HCT116 (cell line): Measurements from ENCODE around the gene ANTXRL.

ENCODE experiments used
- CEBPB ChIP-seq: IDR thresholded peaks from 2 replicates; pipeline ENCODE4 v1.6.1; 2012; ENCODE audit warnings: low read depth
- EZH2phosphoT487 ChIP-seq: fragments of 200-600 bp; IDR thresholded peaks from 2 replicates; pipeline ENCODE4 v1.6.1; 2018; ENCODE audit warnings: antibody characterized with exemption, borderline replicate concordance
- FOSL1 ChIP-seq: IDR thresholded peaks from 2 replicates; pipeline ENCODE4 v1.6.1; 2012; ENCODE audit warnings: low read depth
- JUND ChIP-seq: IDR thresholded peaks from 2 replicates; pipeline ENCODE4 v1.6.1; 2012
- POLR2A ChIP-seq: IDR thresholded peaks from 2 replicates; pipeline ENCODE4 v1.7.0; 2011; ENCODE audit warnings: borderline replicate concordance; ENCODE audit not compliant: insufficient read depth, insufficient read length; ENCODE audit errors: extremely low read depth
- RAD21 ChIP-seq: IDR thresholded peaks from 2 replicates; pipeline ENCODE4 v1.6.1; 2012; ENCODE audit warnings: low read depth, mild to moderate bottlenecking
- SIN3A ChIP-seq: IDR thresholded peaks from 2 replicates; pipeline ENCODE4 v1.6.1; 2012; ENCODE audit warnings: low read depth
- SP1 ChIP-seq: IDR thresholded peaks from 2 replicates; pipeline ENCODE4 v1.6.1; 2012; ENCODE audit warnings: low read depth
- YY1 ChIP-seq: IDR thresholded peaks from 2 replicates; pipeline ENCODE4 v1.6.1; 2011; ENCODE audit warnings: low read length, low read depth, moderate library complexity, mild to moderate bottlenecking; ENCODE audit not compliant: insufficient replicate concordance; ENCODE audit errors: extremely low read depth
- ZBTB33 ChIP-seq: IDR thresholded peaks from 2 replicates; pipeline ENCODE4 v1.6.1; 2011; ENCODE audit warnings: mild to moderate bottlenecking, low read length, moderate library complexity; ENCODE audit not compliant: insufficient replicate concordance; ENCODE audit errors: extremely low read depth
- ZFX ChIP-seq: fragments of 450-650 bp; IDR thresholded peaks from 2 replicates; pipeline ENCODE4 v1.6.1; 2017
- TF ChIP-seq, protein P1 (sequence below), 3 experiments: fragments of 200-600 bp in 1 of 3; sonication (generic) in 1 of 3; IDR thresholded peaks in 2 of 3; conservative IDR thresholded peaks in 1 of 3; 2 replicates each; pipeline ENCODE4 v1.5.1; 2012 to 2017; ENCODE audit warnings: low read depth in 2 of 3, low read length in 2 of 3, antibody characterized with exemption in 1 of 3, borderline replicate concordance in 1 of 3, control low read depth in 1 of 3, mild to moderate bottlenecking in 1 of 3, mixed read lengths in 1 of 3, mixed run types in 1 of 3, moderate library complexity in 1 of 3; ENCODE audit not compliant: insufficient read depth in 1 of 3

DNA sequence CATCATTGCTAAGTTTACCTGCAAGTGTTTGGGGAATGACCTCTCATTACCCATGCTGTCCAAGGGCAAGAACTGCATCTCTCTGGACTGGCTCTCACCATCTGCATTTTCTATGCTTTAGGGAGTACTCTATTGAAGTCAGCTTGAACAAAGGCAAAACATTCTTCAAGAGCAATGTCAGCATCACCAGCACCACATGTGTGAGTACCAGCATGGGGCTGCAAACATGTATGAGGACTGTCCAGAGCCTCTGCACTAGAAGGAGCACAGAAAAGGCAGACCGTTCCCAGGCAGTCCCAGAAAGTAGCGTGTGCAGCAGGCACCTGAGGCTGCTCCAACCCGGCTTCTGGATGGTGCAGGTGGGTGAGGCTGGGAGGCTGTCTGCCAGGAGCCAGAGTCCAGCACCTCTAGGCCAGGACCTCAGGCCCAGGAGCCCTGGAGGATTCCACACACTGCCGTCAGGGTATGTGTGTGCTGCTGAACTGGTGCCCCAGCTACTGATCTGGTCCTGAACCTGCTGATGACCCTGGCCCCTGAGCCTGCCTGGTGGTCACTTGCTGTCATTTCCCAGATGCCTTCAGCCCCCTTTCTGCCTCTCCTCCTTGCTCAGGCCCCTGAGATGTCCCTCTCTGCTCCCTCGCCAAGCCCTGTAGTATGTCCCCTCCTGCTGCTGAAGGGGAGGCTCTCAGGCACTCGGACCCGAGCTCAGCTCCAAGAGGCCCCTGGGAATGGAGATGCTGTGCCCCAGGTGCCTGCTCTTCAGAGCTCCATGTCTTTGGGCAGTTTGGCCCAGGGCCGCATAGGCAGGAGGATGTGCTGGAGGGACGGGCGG lies 20.7 kb downstream of the ANTXRL start:
- TF ChIP-seq POLR2A: no peak
- no peak for TF ChIP-seq EZH2phosphoT487
- no peak for TF ChIP-seq CEBPB
- TF ChIP-seq, protein P1, sequence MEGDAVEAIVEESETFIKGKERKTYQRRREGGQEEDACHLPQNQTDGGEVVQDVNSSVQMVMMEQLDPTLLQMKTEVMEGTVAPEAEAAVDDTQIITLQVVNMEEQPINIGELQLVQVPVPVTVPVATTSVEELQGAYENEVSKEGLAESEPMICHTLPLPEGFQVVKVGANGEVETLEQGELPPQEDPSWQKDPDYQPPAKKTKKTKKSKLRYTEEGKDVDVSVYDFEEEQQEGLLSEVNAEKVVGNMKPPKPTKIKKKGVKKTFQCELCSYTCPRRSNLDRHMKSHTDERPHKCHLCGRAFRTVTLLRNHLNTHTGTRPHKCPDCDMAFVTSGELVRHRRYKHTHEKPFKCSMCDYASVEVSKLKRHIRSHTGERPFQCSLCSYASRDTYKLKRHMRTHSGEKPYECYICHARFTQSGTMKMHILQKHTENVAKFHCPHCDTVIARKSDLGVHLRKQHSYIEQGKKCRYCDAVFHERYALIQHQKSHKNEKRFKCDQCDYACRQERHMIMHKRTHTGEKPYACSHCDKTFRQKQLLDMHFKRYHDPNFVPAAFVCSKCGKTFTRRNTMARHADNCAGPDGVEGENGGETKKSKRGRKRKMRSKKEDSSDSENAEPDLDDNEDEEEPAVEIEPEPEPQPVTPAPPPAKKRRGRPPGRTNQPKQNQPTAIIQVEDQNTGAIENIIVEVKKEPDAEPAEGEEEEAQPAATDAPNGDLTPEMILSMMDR (IDR thresholded peaks at IDR 0.05 in 2 of 3, conservative IDR thresholded peaks at IDR 0.05 in 1 of 3; ENCODE audit: borderline replicate concordance in 1 of 3, insufficient read depth in 1 of 3, low read depth in 2 of 3, low read length in 2 of 3): no peak
- TF ChIP-seq RAD21: no peak
- TF ChIP-seq SP1: no peak
- TF ChIP-seq ZFX: no peak
- no peak for TF ChIP-seq JUND
- no peak for TF ChIP-seq FOSL1
- TF ChIP-seq SIN3A: no peak
- TF ChIP-seq YY1: no peak
- no peak for TF ChIP-seq ZBTB33
